Activated naive CD4-positive, alpha-beta T cell treated with anti-CD3 and anti-CD28 coated beads, Interleukin-2, amount 10 ng/mL, durations not matched to agents 7 days and 5 days (primary cell): ENCODE results near the gene GTPBP4.

ENCODE experiments used
- CTCF ChIA-PET: fragments of 350-600 bp; sonication (Branson Sonifier 250); formaldehyde crosslinking; loops from one replicate; lab custom pipeline; 2021; ENCODE audit warnings: antibody characterized with exemption; lab: Charles Lee
- DNase-seq: peaks from one replicate; pipeline ENCODE4 v3.0.0-alpha.2; 2020
- H3K27ac Mint-ChIP-seq: one replicate; pipeline ENCODE4 v1.8.0; 2021; ENCODE audit warnings: mild to moderate bottlenecking, moderate library complexity, mixed read lengths
- H3K27me3 Mint-ChIP-seq: one replicate; pipeline ENCODE4 v1.8.0; 2021; ENCODE audit warnings: mild to moderate bottlenecking, mixed read lengths
- H3K36me3 Mint-ChIP-seq: one replicate; pipeline ENCODE4 v1.8.0; 2021; ENCODE audit warnings: mixed read lengths
- H3K4me1 Mint-ChIP-seq: one replicate; pipeline ENCODE4 v1.8.0; 2021; ENCODE audit warnings: mixed read lengths
- H3K4me3 Mint-ChIP-seq: one replicate; pipeline ENCODE4 v1.8.0; 2021; ENCODE audit warnings: mild to moderate bottlenecking, moderate library complexity, mixed read lengths
- H3K9me3 Mint-ChIP-seq: one replicate; pipeline ENCODE4 v1.8.0; 2021; ENCODE audit warnings: mixed read lengths

Gene GTPBP4

DNA sequence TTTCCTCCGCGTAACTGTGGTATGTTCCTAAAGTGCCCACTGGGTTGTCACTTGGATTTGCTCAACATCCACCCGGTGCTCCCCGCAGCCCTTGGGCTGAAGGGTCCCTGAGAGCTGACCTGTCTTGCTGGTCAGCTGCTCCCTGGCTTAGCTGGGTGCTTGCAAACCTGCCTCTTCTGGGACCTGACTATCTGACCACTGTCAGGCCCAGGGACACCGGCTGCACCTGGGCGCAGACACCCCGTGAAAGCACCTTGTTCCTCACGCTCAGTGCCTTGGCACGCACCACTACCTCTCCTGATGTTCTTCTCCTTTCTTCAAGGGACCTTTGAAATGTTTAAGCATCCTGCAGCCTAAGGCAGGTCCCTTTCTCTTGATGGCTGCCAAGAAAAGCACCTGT, 30.1 kb upstream of the GTPBP4 start:
- no peaks in the 10 kb centered on the region for H3K36me3 Mint-ChIP-seq
- DNase-seq: no peak
- H3K4me3 Mint-ChIP-seq: no peak overlapping the region
- H3K4me1 Mint-ChIP-seq: no peaks in the 10 kb centered on the region
- CTCF ChIA-PET: no interaction called here
- peaks cover 25% of the 10 kb centered on the region for H3K27me3 Mint-ChIP-seq
- H3K9me3 Mint-ChIP-seq: no peaks in the 10 kb centered on the region
- no peak overlapping the region for H3K27ac Mint-ChIP-seq

DNA sequence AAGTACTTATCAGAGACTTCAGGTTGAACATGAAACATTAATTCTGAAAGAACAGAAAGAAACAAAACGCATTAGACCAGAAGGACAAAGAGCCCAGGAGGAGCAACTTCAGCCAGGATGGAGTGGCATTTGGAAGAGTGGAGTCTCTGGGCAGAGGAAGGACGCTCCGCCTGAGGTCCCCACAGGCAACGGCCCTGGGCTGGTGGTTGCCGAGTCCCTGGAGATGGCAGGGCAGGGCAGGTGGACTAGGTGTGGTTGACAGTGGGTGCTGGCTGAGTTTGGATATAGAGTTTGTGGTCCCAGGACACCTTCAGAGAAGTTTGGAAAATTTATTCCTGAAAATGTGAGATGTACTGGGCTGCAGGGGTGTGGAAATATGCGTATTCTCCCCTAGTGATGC, 29.4 kb upstream of the GTPBP4 start:
- Mint-ChIP-seq H3K27me3 (peaks cover 22% of the 10 kb centered on the region), H3K4me1 (no peaks in the 10 kb centered on the region), H3K4me3 (no peak overlapping the region), H3K9me3 (no peaks in the 10 kb centered on the region), H3K27ac (no peak overlapping the region), H3K36me3 (no peaks in the 10 kb centered on the region)
- CTCF ChIA-PET: no interaction called here
- DNase-seq: no peak

DNA sequence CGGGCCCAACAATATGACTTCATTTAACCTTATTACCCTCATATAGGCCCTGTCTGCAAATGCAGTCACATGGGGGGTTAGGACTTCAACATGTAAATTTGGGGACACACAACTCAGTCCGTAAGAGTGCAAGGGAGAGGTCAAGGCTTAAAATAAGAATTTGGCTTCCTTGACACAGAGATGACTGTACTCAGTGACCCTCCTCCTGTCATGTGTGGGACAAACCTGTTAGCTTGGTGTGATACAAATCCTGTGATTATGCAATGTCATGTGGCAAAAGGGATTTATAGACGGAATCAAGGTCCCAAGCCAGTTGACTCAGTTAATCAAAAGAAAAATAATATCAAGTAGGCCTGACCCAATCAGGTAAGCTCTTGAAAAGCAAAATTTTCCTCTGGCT, 25.9 kb upstream of the GTPBP4 start:
- H3K4me3 Mint-ChIP-seq: no peak overlapping the region
- H3K36me3 Mint-ChIP-seq: no peaks in the 10 kb centered on the region
- H3K4me1 Mint-ChIP-seq: peaks cover 9% of the 10 kb centered on the region
- peaks cover 3% of the 10 kb centered on the region for H3K9me3 Mint-ChIP-seq
- H3K27ac Mint-ChIP-seq: no peak overlapping the region
- CTCF ChIA-PET: no interaction called here
- peaks cover 32% of the 10 kb centered on the region for H3K27me3 Mint-ChIP-seq
- DNase-seq: no peak

DNA sequence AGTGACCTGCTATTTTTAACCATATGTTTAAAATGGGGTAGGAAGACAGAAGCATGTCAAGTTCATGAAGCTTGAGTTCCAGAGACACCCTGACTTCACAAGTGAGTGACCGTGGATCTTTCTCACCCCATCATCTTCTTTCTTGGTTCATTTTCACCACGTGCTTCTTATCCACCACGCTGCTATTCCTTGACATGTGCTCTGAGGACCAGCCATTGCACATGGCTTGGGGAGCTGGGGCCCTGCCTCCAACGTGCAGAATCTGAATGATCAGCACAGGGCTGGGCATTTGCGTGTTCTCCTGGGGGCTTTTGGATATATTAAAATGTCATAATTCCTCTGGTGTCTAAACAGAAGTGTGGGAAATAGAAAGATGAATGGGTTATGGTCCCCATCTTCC, 25.0 kb upstream of the GTPBP4 start:
- CTCF ChIA-PET: no interaction called here

DNA sequence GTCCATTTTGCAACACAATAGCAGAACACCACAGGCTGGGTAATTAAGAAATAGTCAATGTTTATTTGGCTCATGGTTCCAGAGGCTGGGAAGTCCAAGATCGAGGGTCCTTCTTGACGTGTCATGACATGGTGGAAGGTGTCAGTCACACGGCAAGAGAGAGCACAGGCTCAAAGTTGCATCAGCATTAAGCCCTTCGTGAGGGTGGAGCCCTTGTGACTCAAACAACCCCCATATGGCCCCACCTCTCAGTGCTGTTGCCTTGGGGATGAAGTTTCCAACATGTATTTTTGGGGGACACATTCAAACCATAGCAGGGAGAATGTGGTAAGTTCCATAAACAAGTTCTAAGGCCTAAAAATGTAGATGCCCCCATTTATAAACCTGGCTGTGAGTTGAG, 24.6 kb upstream of the GTPBP4 start:
- no peak for DNase-seq
- H3K9me3 Mint-ChIP-seq: peaks cover 3% of the 10 kb centered on the region
- H3K27ac Mint-ChIP-seq: no peak overlapping the region
- H3K36me3 Mint-ChIP-seq: no peaks in the 10 kb centered on the region
- CTCF ChIA-PET: no interaction called here
- peaks cover 14% of the 10 kb centered on the region for H3K4me1 Mint-ChIP-seq
- H3K4me3 Mint-ChIP-seq: no peak overlapping the region
- H3K27me3 Mint-ChIP-seq: peaks cover 37% of the 10 kb centered on the region

More for the DNA sequence above, 25.0 kb upstream of the GTPBP4 start:
- Mint-ChIP-seq H3K4me1 (peaks cover 14% of the 10 kb centered on the region), H3K9me3 (peaks cover 3% of the 10 kb centered on the region), H3K36me3 (no peaks in the 10 kb centered on the region), H3K4me3 (no peak overlapping the region), H3K27ac (no peak overlapping the region), H3K27me3 (peaks cover 37% of the 10 kb centered on the region)
- no peak for DNase-seq

DNA sequence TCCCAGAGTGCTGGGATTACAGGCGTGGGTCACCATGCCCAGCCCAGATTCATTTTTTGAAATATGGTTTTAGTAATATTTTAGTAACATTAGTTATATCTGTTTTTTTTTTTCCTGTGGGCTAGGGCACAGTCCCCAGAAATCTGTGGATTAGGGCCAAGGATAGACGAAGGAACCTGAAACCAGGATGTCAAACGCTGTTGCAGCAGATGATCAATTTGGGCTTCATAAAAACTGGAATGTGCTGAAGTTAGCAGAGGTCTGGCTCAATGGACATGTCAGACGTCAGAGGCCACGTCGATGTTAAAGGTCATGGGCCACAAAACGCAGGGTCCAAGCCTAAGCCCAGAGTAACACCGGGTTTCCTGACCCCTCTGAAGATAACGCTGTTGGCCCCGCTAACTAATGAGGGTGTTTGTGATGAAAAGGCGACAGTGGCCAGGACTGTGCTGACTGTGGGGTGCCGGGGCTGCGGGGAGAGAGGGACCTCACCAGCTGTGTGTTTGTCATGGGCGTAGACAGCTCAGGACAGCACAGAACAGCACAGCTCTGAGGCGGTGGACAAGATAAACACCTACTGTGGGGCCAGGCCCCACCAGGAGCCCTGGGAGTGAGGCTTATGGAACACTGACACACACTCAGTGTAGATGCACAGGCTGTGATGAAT, 23.8 kb upstream of the GTPBP4 start:
- Mint-ChIP-seq H3K36me3 (no peaks in the 10 kb centered on the region), H3K27ac (no peak overlapping the region), H3K9me3 (peaks cover 3% of the 10 kb centered on the region), H3K27me3 (peaks cover 40% of the 10 kb centered on the region), H3K4me1 (peaks cover 14% of the 10 kb centered on the region), H3K4me3 (no peak overlapping the region)
- CTCF ChIA-PET: no interaction called here
- DNase-seq: no peak

DNA sequence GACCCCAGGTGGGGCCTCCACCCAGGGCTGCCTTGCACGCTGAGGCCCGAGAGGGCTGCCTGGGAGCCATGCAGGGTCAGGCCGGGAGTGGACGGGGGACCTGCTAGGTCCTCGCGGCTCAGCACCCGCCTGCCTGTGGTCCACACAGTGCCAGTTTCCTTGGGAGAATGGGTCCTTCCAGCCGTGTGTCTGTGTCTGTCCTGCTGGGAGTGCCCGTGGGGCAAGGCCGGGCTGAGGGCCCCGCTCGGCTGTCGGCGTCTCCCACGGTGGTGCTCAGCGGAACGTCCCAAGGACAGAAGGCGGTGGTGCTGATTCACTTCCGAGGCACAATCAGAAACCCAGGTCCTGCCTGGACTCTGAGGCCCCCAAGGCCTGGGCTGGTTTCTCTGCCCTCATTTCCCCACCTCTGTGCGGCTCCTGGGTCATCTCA, 23.2 kb upstream of the GTPBP4 start:
- Mint-ChIP-seq H3K36me3 (no peaks in the 10 kb centered on the region), H3K27me3 (peaks cover 41% of the 10 kb centered on the region), H3K4me3 (no peak overlapping the region), H3K9me3 (peaks cover 3% of the 10 kb centered on the region), H3K27ac (no peak overlapping the region), H3K4me1 (peaks cover 14% of the 10 kb centered on the region)
- CTCF ChIA-PET: no interaction called here
- DNase-seq: no peak

DNA sequence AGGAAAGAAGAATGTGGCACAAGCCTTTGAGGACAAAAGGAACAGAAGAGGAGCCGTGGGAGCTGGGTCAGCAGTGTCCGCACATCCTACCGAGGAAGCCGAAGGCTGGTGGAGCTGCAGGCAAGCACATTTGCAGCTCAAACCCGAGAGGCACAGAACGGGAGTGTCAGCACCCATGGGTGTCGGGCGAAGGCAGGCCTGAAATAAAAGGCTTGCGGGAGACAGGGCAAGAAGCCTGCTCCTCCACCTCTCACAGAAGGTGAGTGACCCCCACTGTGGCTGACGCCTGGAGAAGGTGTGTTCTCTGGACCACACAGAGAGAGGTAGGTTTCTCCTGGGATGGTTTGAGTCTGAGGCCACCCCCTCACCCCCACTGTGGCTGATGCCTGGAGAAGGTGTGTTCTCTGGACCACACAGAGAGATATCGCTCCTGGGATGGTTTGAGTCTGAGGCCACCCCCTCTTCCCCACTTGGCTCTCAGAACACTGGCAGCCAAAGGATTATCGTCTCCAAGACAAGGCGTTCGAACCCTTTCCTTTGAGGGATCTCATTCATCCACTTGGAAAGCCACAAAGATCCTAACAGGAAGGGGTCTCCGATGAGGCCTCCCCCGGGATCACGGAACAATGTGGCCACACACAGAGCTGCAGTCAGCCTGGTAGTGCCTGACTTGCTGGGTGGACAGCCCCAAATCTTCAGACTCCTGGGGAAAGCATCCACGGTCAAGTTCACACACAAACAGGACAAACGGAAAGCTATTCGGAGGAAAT, 21.6 kb upstream of the GTPBP4 start:
- no peak for DNase-seq
- peaks cover 3% of the 10 kb centered on the region for H3K9me3 Mint-ChIP-seq
- no peak overlapping the region for H3K27ac Mint-ChIP-seq
- peaks cover 46% of the 10 kb centered on the region for H3K27me3 Mint-ChIP-seq
- CTCF ChIA-PET: no interaction called here
- no peaks in the 10 kb centered on the region for H3K36me3 Mint-ChIP-seq
- H3K4me1 Mint-ChIP-seq: peaks cover 14% of the 10 kb centered on the region
- no peak overlapping the region for H3K4me3 Mint-ChIP-seq

DNA sequence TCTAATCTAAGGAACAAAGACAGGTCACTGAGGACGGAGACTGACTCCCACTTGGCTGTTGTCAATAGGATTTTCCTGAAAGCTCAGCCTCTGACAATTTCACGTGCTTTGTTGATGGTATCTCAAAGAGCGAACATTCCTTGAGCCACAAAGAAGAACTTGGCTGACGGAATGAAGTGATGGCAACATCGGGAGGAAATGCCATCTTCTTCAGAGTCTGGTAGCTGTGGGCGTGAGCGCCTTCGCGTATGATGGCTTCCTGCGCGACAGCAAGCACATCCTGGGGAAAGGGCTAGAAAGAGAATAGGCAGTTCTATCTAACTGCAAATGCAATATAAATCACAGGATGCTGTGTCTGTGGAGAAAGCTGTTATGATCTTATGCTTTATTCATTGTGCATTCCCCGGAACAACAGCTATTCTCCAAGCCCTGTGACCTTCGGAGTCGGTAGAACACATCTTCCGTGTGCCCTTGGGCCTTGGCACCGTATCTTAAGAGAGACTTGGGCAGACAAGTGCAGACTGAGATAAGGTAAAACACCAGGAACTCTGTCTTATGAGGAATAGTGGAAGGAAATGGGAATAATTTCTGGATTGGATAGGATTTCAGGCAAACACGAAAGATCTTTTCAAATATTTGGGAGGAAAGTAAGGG, 19.6 kb upstream of the GTPBP4 start:
- no peak overlapping the region for H3K4me3 Mint-ChIP-seq
- DNase-seq: no peak
- H3K36me3 Mint-ChIP-seq: no peaks in the 10 kb centered on the region
- peaks cover 56% of the 10 kb centered on the region for H3K27me3 Mint-ChIP-seq
- CTCF ChIA-PET: no interaction called here
- peaks cover 14% of the 10 kb centered on the region for H3K4me1 Mint-ChIP-seq
- H3K9me3 Mint-ChIP-seq: peaks cover 3% of the 10 kb centered on the region
- no peak overlapping the region for H3K27ac Mint-ChIP-seq

DNA sequence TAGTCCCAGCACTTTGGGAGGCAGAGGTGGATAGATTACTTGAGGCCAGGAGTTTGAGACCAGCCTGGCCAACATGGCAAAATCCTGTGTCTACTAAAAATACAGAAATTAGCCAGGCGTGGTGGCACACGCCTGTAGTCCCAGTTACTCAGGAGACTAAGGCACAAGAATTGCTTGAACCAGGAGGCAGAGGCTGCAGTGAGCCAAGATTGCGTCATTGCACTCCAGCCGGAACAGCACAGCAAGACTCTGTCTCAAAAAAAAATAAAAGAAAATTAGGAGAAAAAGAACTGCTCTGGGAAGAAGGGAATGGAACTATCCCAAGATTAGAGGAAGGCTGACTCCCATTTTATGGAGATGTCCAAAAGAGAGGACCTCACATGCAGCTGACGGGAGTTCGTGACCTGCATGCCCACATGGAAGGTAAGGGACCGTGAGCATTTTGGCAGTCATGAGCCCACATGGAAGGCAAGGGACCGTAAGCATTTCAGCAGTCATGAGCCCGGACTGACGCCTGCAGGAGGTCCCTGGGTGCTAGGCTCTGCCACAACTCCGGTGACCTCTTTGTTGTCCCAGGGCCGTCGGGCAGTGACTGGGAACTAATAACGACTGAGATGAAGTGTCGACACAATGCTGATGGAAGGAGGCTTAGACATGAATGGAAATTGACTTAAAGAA, 18.6 kb upstream of the GTPBP4 start:
- no peak overlapping the region for H3K4me3 Mint-ChIP-seq
- no peak for DNase-seq
- H3K4me1 Mint-ChIP-seq: peaks cover 14% of the 10 kb centered on the region
- H3K36me3 Mint-ChIP-seq: no peaks in the 10 kb centered on the region
- peaks cover 54% of the 10 kb centered on the region for H3K27me3 Mint-ChIP-seq
- peaks cover 3% of the 10 kb centered on the region for H3K9me3 Mint-ChIP-seq
- CTCF ChIA-PET: no interaction called here
- no peak overlapping the region for H3K27ac Mint-ChIP-seq

DNA sequence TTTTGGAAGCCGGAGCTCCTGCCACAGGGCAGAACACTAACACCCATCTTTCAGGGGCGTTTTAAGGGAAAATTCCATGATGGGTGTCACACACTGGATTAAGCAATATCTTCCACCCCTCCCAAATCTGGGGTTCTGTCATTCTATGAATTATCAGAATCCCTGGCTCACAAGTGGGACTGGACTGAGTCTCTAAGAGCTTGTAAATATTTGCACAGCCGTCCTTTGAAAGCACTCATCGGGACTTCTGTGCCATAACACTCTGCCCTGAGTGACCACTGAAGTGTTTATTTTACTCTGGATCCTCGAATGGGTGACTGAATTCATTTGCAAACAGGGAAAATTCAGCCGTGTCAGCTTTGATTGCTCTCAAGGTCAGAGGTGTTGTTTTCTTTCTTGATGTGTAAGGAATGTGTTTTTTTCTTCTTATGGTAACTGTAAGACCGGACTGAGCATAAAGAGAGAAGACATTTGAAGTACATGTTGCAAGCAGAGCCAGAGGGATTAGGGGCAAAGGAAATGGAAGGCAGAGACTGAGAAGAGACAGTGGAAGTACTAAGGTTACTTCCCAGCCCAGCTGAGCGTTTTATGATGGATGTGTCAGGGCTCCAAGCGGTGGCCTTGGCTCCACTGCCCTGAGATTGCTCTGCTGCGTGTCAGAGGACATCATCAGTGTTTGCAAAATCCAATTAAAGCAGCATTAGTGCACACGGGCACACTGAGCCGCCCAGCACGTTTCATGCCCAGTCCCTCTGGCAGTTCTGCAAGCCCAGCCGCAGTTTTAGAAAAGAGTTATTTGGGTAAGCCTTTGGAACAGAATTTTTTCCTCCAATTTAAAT, 17.7 kb upstream of the GTPBP4 start:
- CTCF ChIA-PET: no interaction called here
- H3K4me3 Mint-ChIP-seq: no peak overlapping the region
- no peak for DNase-seq
- peaks cover 52% of the 10 kb centered on the region for H3K27me3 Mint-ChIP-seq
- H3K4me1 Mint-ChIP-seq: peaks cover 14% of the 10 kb centered on the region
- H3K9me3 Mint-ChIP-seq: peaks cover 3% of the 10 kb centered on the region
- no peak overlapping the region for H3K27ac Mint-ChIP-seq
- no peaks in the 10 kb centered on the region for H3K36me3 Mint-ChIP-seq

DNA sequence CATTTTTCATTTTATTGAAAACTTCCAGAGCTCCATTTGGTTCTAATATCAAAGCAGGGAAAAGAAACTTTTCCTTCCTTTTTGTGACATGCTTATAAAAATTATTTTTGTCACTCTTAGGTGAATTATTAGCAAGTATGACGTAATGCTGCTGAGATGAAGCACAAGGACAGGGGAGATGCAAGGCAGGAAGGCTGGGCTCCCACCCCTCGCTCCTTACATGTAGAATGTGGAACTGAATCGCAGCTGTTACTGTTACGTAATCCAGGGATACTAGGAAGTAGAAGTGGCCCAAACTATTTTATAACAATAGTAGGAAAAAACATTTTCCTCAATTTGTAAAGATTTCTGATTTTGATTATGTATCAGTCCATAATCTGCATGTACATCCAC, 17.1 kb upstream of the GTPBP4 start:
- no peaks in the 10 kb centered on the region for H3K36me3 Mint-ChIP-seq
- peaks cover 5% of the 10 kb centered on the region for H3K9me3 Mint-ChIP-seq
- peaks cover 50% of the 10 kb centered on the region for H3K27me3 Mint-ChIP-seq
- CTCF ChIA-PET: no interaction called here
- H3K27ac Mint-ChIP-seq: no peak overlapping the region
- H3K4me3 Mint-ChIP-seq: no peak overlapping the region
- peaks cover 14% of the 10 kb centered on the region for H3K4me1 Mint-ChIP-seq
- DNase-seq: no peak

DNA sequence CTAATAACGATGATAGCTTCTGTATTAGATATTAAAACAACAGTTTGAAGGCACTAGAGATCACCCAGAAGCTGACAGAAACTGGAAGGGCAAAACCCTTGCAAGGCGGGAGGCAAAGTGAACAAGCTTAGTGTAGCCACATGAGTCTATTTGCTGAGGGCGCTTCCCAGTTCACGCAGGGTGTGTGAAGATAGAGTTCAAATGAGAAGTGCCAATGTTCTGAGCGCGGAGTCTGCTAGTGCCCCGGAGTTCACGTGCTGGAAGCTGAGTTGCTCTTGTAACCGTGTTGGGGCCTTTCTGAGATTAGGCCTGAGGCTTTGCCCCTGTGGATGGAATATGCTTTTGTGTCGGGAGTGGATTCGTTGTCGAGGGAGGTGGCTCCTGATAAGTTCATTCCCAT, 16.6 kb upstream of the GTPBP4 start:
- H3K27me3 Mint-ChIP-seq: peaks cover 45% of the 10 kb centered on the region
- H3K36me3 Mint-ChIP-seq: no peaks in the 10 kb centered on the region
- no peak for DNase-seq
- CTCF ChIA-PET: no interaction called here
- H3K27ac Mint-ChIP-seq: no peak overlapping the region
- peaks cover 9% of the 10 kb centered on the region for H3K9me3 Mint-ChIP-seq
- peaks cover 12% of the 10 kb centered on the region for H3K4me1 Mint-ChIP-seq
- no peak overlapping the region for H3K4me3 Mint-ChIP-seq

DNA sequence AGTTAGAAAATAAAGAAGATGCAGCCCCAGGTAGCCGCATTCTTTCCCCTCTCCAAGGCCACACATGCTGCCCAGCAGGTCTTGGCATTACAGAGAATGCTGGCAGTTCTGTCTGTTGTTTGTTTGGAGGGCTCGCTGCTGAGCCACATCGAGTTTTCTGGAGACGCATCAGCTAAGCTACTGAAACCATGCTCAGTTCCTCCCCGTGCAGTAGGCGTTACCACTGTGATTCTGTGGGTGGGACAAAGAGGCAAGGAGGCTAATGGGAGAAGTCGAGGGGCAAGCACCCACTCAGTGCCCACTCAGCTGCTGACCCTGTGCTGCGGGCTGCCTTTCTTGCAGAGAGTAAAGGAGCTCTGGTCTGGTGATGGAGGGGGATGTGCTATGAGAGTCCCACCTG, 15.5 kb upstream of the GTPBP4 start:
- CTCF ChIA-PET: no interaction called here
- no peak overlapping the region for H3K27ac Mint-ChIP-seq
- no peak overlapping the region for H3K4me3 Mint-ChIP-seq
- H3K4me1 Mint-ChIP-seq: peaks cover 3% of the 10 kb centered on the region
- peaks cover 35% of the 10 kb centered on the region for H3K27me3 Mint-ChIP-seq
- H3K9me3 Mint-ChIP-seq: peaks cover 9% of the 10 kb centered on the region
- DNase-seq: no peak
- no peaks in the 10 kb centered on the region for H3K36me3 Mint-ChIP-seq
